GM21576 (cell line): Measurements from ENCODE around the gene TUBA3E.
"Not testable (repeated sequence)": the region's sequence is repeated elsewhere in the genome, so short reads cannot be mapped to it uniquely, and the experiment has no call there.

Experiments
- ATAC-seq: cut with Tn5 transposase; IDR thresholded peaks from one replicate; pipeline ENCODE4 v1.9.1; 2021; ENCODE audit warnings: mild to moderate bottlenecking, moderate library complexity; ENCODE audit not compliant: unreplicated experiment

TUBA3E gene

GRCh38 chr2:130192451-130192850, 5.8 kb downstream of the TUBA3E start:
- ATAC-seq: not testable (repeated sequence)

GRCh38 chr2:130191319-130191718, 6.9 kb downstream of the TUBA3E start:
- ATAC-seq: not testable (repeated sequence)

GRCh38 chr2:130190237-130190636, 8.0 kb downstream of the TUBA3E start:
- ATAC-seq: no peak

GRCh38 chr2:130188958-130189357, 9.3 kb downstream of the TUBA3E start:
- not testable (repeated sequence) for ATAC-seq

- not testable (repeated sequence) for ATAC-seq
These were observed 10.1 kb downstream of the TUBA3E start for GRCh38 chr2:130187859-130188792.

GRCh38 chr2:130187268-130187667, 11.0 kb downstream of the TUBA3E start:
- ATAC-seq: no peak

GRCh38 chr2:130186391-130186790, 11.8 kb downstream of the TUBA3E start:
- no peak for ATAC-seq

- ATAC-seq: no peak
These were observed 12.3 kb downstream of the TUBA3E start for GRCh38 chr2:130185896-130186295.

GRCh38 chr2:130185436-130185835, 12.8 kb downstream of the TUBA3E start:
- no peak for ATAC-seq

GRCh38 chr2:130183512-130184373, 14.5 kb downstream of the TUBA3E start:
- ATAC-seq: no peak

GRCh38 chr2:130182826-130183511, 15.3 kb downstream of the TUBA3E start:
- ATAC-seq: not testable (repeated sequence)

GRCh38 chr2:130181880-130182682, 16.2 kb downstream of the TUBA3E start, which contains the start of gene MZT2B:
MZT2B (plus strand) TSS chr2:130182262; CDS start chr2:130182283, 21 bp downstream.
- ATAC-seq: peak; percentile 70

GRCh38 chr2:130181325-130181879, 16.8 kb downstream of the TUBA3E start, which contains the start of gene SMPD4:
SMPD4 (minus strand) TSS chr2:130181602; CDS start chr2:130176592, 5,010 bp downstream.
- peak; percentile 61 for ATAC-seq

- not testable (repeated sequence) for ATAC-seq
These were observed 17.6 kb downstream of the TUBA3E start for GRCh38 chr2:130180404-130181324.

GRCh38 chr2:130174866-130175265, 23.4 kb downstream of the TUBA3E start:
- peak; percentile 68 for ATAC-seq

GRCh38 chr2:130169896-130170295, 28.3 kb downstream of the TUBA3E start:
- no peak for ATAC-seq

GRCh38 chr2:130169163-130169562, 29.1 kb downstream of the TUBA3E start:
- ATAC-seq: not testable (repeated sequence)

- ATAC-seq: not testable (repeated sequence)
These were observed 31.6 kb downstream of the TUBA3E start for GRCh38 chr2:130166611-130167010.
